Ectodermal cell (in vitro differentiated cells): ENCODE data around the gene CHST2.

Source experiments
- H3K27ac ChIP-seq: 2 replicates; pipeline ENCODE4 v1.7.0; 2013; ENCODE audit warnings: mild to moderate bottlenecking, low read depth, low read length; ENCODE audit not compliant: insufficient read depth, poor library complexity, severe bottlenecking
- H3K27me3 ChIP-seq: 2 replicates; pipeline ENCODE4 v1.7.0; 2013; ENCODE audit warnings: mild to moderate bottlenecking, low read length; ENCODE audit not compliant: insufficient read depth, control insufficient read depth, poor library complexity, severe bottlenecking
- H3K36me3 ChIP-seq: one replicate; pipeline ENCODE4 v1.7.0; 2013; ENCODE audit warnings: low read length; ENCODE audit not compliant: control insufficient read depth, insufficient read depth
- H3K4me1 ChIP-seq: one replicate; pipeline ENCODE4 v1.7.0; 2013; ENCODE audit warnings: low read length; ENCODE audit not compliant: control insufficient read depth, insufficient read depth
- H3K4me3 ChIP-seq: 2 replicates; pipeline ENCODE4 v1.7.0; 2013; ENCODE audit warnings: low read depth, low read length, control low read depth; ENCODE audit not compliant: insufficient read depth
- H3K9me3 ChIP-seq: 2 replicates; pipeline ENCODE4 v1.7.0; 2013; ENCODE audit warnings: mild to moderate bottlenecking, low read length, moderate library complexity; ENCODE audit not compliant: control insufficient read depth
- WGBS, 2 experiments: methylation state at CpG; one replicate each; pipeline ENCODE4 v1.1.7; 2013; ENCODE audit warnings: missing lambda C conversion rate in 2 of 2; 5-methylcytosine and 5-hydroxymethylcytosine counted together

Gene CHST2

GRCh38 chr3:143128227-143128955 is 8.8 kb downstream of the CHST2 start:
- no peaks in the 10 kb centered on the region for H3K27me3 ChIP-seq

GRCh38 chr3:143132246-143132980 is 12.8 kb downstream of the CHST2 start:
- 91 to 95% methylated on average over 2 to 3 of the region's 3 CpGs for WGBS, 2 experiments
- Histone ChIP-seq H3K4me3 (no peak overlapping the region), H3K36me3 (no peaks in the 10 kb centered on the region), H3K9me3 (no peaks in the 10 kb centered on the region), H3K4me1 (no peaks in the 10 kb centered on the region), H3K27me3 (no peaks in the 10 kb centered on the region), H3K27ac (no peak overlapping the region)

More at GRCh38 chr3:143128227-143128955, 8.8 kb downstream of the CHST2 start:
- Histone ChIP-seq H3K4me1 (no peaks in the 10 kb centered on the region), H3K9me3 (no peaks in the 10 kb centered on the region), H3K36me3 (no peaks in the 10 kb centered on the region), H3K4me3 (no peak overlapping the region), H3K27ac (no peak overlapping the region)
- WGBS, 2 experiments, result 66 to 74% methylated on average over 4 to 5 of the region's 5 CpGs

- H3K9me3 ChIP-seq, result no peaks in the 10 kb centered on the region
- 92% methylated on average over 1 of the region's 1 CpG for WGBS, 2 experiments
- no peaks in the 10 kb centered on the region for H3K27me3 ChIP-seq
- no peak overlapping the region for H3K4me3 ChIP-seq
- H3K27ac ChIP-seq, result no peak overlapping the region
- H3K4me1 ChIP-seq, result no peaks in the 10 kb centered on the region
- H3K36me3 ChIP-seq, result no peaks in the 10 kb centered on the region
Observed at GRCh38 chr3:143134471-143134870, 14.9 kb downstream of the CHST2 start.

- WGBS, 2 experiments, result 57 to 64% methylated on average over 2 of the region's 2 CpGs
- H3K9me3 ChIP-seq, result no peaks in the 10 kb centered on the region
- no peaks in the 10 kb centered on the region for H3K27me3 ChIP-seq
- H3K36me3 ChIP-seq, result no peaks in the 10 kb centered on the region
- no peaks in the 10 kb centered on the region for H3K4me1 ChIP-seq
- H3K27ac ChIP-seq, result no peak overlapping the region
- H3K4me3 ChIP-seq, result no peak overlapping the region
Observed at GRCh38 chr3:143135150-143135549, 15.6 kb downstream of the CHST2 start.

GRCh38 chr3:143137435-143138036 is 18.0 kb downstream of the CHST2 start:
- WGBS, 2 experiments, result 58 to 73% methylated on average over 2 of the region's 2 CpGs
- Histone ChIP-seq H3K4me3 (no peak overlapping the region), H3K4me1 (no peaks in the 10 kb centered on the region), H3K27ac (no peak overlapping the region), H3K9me3 (no peaks in the 10 kb centered on the region), H3K27me3 (no peaks in the 10 kb centered on the region), H3K36me3 (no peaks in the 10 kb centered on the region)

GRCh38 chr3:143138953-143139352 is 19.4 kb downstream of the CHST2 start:
- no peaks in the 10 kb centered on the region for H3K36me3 ChIP-seq
- no peaks in the 10 kb centered on the region for H3K9me3 ChIP-seq
- H3K27ac ChIP-seq, result no peak overlapping the region
- H3K4me1 ChIP-seq, result no peaks in the 10 kb centered on the region
- H3K27me3 ChIP-seq, result no peaks in the 10 kb centered on the region
- WGBS, 2 experiments, result 94 to 95% methylated on average over 3 of the region's 3 CpGs
- no peak overlapping the region for H3K4me3 ChIP-seq

GRCh38 chr3:143139762-143140161 is 20.2 kb downstream of the CHST2 start:
- no peaks in the 10 kb centered on the region for H3K9me3 ChIP-seq
- no peaks in the 10 kb centered on the region for H3K4me1 ChIP-seq
- no peaks in the 10 kb centered on the region for H3K27me3 ChIP-seq
- H3K4me3 ChIP-seq, result no peak overlapping the region
- no peaks in the 10 kb centered on the region for H3K36me3 ChIP-seq
- 88 to 91% methylated on average over 7 of the region's 7 CpGs for WGBS, 2 experiments
- H3K27ac ChIP-seq, result no peak overlapping the region

- no peaks in the 10 kb centered on the region for H3K27me3 ChIP-seq
- WGBS, 2 experiments, result 92 to 95% methylated on average over 6 of the region's 6 CpGs
- no peak overlapping the region for H3K4me3 ChIP-seq
- H3K9me3 ChIP-seq, result no peaks in the 10 kb centered on the region
- H3K4me1 ChIP-seq, result no peaks in the 10 kb centered on the region
- no peaks in the 10 kb centered on the region for H3K36me3 ChIP-seq
- no peak overlapping the region for H3K27ac ChIP-seq
Observed at GRCh38 chr3:143140550-143140949, 21.0 kb downstream of the CHST2 start.

- WGBS, 2 experiments, result 93 to 94% methylated on average over 17 of the region's 17 CpGs
- H3K9me3 ChIP-seq, result no peaks in the 10 kb centered on the region
- H3K4me3 ChIP-seq, result no peak overlapping the region
Observed at GRCh38 chr3:143142354-143142753, 22.8 kb downstream of the CHST2 start.

GRCh38 chr3:143145906-143146305 is 26.3 kb downstream of the CHST2 start:
- no peak overlapping the region for H3K4me3 ChIP-seq
- H3K4me1 ChIP-seq, result no peaks in the 10 kb centered on the region
- 87 to 96% methylated on average over 4 of the region's 4 CpGs for WGBS, 2 experiments
- no peaks in the 10 kb centered on the region for H3K36me3 ChIP-seq
- H3K27me3 ChIP-seq, result no peaks in the 10 kb centered on the region
- no peaks in the 10 kb centered on the region for H3K9me3 ChIP-seq
- H3K27ac ChIP-seq, result no peak overlapping the region

More at GRCh38 chr3:143142354-143142753, 22.8 kb downstream of the CHST2 start:
- H3K36me3 ChIP-seq, result no peaks in the 10 kb centered on the region
- no peak overlapping the region for H3K27ac ChIP-seq
- no peaks in the 10 kb centered on the region for H3K4me1 ChIP-seq
- H3K27me3 ChIP-seq, result no peaks in the 10 kb centered on the region
